ENCODE results near the gene TTC16. TPM values are rescaled to one million over a fixed set of nuclear protein-coding genes. Genes with fewer than 3 reads are reported as not detected.
"Not testable (repeated sequence)": the region's sequence is repeated elsewhere in the genome, so short reads cannot be mapped to it uniquely, and the experiment has no call there.

TTC16 gene
- polyA plus RNA-seq, 10 donors, result 0.03 to 0.16 (median 0.06) TPM; not detected in 4

DNA sequence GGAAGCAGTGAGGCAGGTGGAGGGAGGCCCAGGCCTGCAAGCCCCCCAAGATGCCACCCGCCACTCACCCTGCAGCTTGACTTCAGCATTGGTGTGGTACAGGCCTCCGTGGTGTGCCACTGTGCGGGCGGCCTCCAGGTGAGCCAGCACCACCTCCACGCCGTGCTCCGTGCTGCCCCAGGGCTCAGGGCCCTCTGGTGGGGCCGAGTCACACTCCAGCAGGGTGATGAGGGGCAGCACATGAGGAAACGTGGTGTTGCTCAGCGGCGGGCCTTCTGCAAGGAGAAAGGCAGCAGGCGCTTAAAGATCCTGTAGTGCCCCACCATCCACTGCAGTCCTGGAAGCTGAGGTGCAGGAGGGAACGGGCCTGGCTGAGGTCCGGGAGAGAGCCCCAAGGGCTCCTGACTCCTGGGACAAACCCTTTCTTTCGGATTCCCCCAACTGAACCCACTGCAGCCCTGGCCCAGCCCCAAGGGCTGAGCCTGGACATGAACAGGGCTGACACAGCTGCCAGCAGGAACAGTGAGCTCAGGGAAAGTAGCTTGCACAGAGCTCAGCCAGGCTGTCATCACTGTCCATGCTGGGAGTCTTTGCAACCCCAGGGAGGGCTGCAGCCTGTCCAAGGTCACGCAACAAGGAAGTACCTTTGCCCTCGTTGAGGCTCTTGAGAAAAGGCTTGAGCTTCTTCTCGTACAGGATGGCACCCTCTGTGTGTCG lies 23.9 kb downstream of the TTC16 start:
- DNase-seq, result no peak

DNA sequence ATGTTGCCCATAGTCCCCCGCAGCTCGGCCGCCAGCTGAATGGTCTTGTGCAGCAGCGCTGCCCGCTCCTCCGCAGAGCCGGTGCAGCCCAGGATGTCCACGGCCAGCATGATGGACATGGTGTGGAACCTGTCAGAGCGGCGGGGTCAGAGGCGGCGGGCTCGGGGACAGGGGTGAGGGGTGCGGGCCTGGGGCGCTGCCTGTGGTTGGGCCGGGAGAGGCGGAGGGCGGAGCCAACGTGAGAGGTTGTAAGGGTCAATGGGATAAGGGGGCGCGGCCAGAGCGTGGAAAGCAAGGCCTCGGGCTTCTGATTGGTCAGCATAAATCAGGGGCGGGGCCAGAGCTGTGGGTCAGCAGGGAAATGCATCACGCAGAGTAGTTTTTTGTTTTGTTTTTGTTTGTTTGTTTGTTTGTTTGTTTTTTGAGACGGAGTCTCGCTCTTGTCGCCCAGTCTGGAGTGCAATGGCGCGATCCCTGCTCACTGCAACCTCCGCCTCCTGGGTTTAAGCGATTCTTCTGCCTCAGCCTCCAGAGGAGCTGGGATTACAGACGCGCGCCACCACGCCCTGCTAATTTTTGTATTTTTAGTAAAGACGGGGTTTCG lies 26.1 kb downstream of the TTC16 start:
- peak in 1 of 3 donors; percentile 72 for DNase-seq

- DNase-seq, result peak in 1 of 3 donors; percentile 73
Measured at GRCh38 chr9:127742435-127743088, 26.7 kb downstream of the TTC16 start.

DNA sequence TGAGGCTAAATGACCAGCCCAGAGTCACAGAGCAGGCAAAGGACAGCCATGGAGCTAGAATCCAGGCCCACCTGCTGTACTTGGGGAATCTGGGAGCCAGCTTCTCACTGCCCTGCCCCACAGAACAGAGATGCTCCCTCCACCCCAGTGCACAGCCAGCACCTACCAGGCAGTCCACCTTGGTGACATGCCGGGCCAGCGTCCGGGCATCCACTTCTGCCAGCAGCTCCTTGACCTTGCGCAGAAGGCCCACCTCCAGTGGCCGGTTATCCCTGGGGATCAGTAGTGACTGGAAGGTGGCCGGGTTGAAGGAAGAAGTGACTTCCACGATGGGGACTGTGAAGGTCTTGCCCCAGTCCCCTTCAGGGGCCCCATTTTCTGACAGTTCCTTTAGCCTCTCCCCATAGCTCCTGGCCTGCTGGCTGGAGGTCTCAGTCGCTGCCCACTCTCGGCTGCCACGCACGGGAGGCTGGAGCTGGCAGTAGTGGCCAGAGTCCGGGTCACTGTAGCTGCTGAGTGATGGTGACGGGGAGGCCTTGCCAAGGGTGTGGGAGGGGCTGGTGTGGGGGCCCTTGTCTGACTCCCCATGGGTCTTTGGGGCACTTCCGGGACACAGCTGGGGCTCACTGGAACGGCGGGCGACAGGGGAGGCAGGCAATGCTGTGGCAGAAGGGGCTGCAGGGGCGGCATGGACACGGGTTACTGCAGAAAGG lies 28.7 kb downstream of the TTC16 start:
- DNase-seq, result no peak

DNA sequence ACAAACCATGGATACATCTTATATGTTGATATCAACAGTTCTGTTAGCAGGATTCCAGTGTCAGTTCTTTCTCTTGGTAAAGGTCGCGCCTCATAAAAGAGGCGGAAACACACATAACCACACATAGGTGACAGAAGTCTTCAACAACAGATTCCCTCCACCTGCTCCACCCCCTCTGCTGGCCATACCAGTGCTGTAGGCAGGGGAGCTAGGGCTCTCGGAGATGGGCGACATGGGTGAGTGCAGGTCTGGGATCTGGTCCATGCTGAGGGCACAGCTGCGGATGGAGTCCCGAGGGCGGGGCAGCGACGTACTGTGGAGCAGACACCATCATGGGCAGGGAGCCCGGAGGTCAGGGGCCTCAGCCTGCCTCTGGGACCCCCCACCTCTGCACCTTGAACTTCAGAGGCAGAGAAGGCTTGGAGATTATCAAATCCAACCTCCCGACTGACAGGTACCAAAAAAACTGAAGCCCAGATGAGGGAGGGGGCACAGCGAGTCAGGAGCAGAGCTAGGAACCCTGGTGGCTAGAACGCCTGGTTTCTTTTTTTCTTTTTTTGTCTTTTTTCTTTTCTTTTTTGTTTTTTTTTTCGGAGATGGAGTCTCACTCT lies 31.2 kb downstream of the TTC16 start:
- no peak for DNase-seq

DNA sequence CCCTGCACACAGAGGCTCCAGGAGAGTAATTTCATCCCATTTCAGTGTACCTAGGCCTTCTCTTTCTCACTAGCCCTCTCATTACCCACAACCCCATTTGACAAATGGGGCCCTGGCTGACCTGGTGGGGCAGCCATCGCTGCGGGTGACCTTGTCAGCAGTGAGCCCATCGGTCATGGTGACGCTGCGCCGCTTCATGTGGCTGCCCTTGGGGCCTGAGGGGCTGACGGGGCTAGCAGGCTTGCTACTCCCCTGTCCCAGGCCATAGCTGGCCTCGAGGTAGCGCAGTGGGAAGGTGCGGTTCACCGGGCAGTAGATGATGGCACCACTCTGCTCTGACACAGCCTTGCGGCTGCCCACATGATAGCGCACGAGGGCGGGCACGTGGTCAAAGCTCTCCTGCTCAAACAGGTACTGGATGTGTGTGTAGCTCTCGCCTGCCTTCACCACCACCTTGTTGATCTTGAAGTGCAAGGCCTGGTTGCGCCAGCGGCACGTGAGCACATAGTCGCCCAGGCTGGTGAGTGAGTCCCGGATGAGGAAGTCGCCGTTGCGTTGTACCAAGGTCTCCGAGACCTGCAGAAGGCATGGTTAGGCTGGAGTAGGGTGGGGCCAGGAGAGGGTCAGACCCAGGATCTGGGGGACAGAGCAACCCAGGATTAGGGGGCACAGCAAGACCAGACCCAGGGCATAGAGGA lies 33.4 kb downstream of the TTC16 start:
- no peak for DNase-seq

- DNase-seq, result peak in 1 of 3 donors; percentile 67
Measured at GRCh38 chr9:127751269-127752054, 35.6 kb downstream of the TTC16 start.

GRCh38 chr9:127753148-127753547 lies 37.3 kb downstream of the TTC16 start:
- DNase-seq, result no peak

DNA sequence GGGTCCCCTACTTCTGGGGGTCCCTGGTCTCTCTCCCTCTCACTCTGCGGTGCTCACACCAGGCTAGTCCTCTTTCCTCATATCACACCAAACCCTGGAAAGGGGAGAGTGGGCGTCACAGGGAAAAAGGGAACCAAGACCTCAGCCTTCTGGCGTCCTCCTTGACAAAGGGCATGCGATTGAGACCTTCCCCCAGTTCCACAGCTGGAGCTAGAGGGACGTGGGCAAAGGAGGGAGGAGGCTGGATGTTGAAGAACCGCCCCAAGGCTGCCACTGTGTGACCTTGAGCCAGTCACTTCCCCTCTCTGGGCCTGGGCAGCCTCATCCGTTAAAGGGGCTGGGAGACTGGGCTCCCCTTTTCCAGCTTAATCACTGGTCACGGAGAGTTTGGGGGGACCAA lies 37.7 kb downstream of the TTC16 start:
- no peak for DNase-seq

GRCh38 chr9:127754099-127755060 lies 38.5 kb downstream of the TTC16 start:
- peak in 1 of 3 donors; percentile 58 for DNase-seq

GRCh38 chr9:127755061-127756060 lies 39.5 kb downstream of the TTC16 start:
- DNase-seq, result peak in 1 of 3 donors; percentile 34

GRCh38 chr9:127756233-127756632 lies 40.4 kb downstream of the TTC16 start:
- no peak for DNase-seq

GRCh38 chr9:127756776-127757175 lies 40.9 kb downstream of the TTC16 start:
- DNase-seq, result not testable (repeated sequence)

- DNase-seq, result no peak
Measured at GRCh38 chr9:127758843-127759242, 43.0 kb downstream of the TTC16 start.

- no peak for DNase-seq
Measured at GRCh38 chr9:127761061-127761460, 45.2 kb downstream of the TTC16 start.

- DNase-seq, result no peak
Measured at GRCh38 chr9:127761491-127761956, 45.6 kb downstream of the TTC16 start.

GRCh38 chr9:127762111-127762676 lies 46.3 kb downstream of the TTC16 start:
- peak in 1 of 3 donors; percentile 49 for DNase-seq

Measured in muscle of back (tissue), 11 donors.